ENCODE measurements around the gene PDF. TPM values are rescaled to one million over a fixed set of nuclear protein-coding genes. Genes with fewer than 3 reads are reported as not detected.

Gene PDF
- polyA plus RNA-seq, 12 donors: 1.6 to 4.1 (median 2.7) TPM; not detected in 2

DNA sequence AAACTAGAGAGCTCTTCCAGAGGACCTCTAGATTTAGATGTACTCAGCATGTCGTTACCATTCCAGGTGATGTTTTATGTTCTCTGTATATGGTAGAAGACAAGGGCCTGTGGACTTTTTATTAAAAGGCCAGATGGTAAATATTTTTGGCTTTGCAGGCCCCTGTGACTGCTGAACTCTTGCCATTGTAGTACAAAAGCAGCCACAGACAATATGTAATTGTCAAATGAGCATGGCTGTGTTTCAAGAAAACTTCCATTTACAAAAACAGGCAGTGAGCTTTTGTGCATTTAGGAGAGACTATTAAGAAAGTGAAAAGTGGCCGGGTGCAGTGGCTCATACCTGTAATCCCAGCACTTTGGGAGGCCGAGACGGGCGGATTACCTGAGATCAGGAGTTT, 13.8 kb upstream of the PDF start:
- DNase-seq: no peak

DNA sequence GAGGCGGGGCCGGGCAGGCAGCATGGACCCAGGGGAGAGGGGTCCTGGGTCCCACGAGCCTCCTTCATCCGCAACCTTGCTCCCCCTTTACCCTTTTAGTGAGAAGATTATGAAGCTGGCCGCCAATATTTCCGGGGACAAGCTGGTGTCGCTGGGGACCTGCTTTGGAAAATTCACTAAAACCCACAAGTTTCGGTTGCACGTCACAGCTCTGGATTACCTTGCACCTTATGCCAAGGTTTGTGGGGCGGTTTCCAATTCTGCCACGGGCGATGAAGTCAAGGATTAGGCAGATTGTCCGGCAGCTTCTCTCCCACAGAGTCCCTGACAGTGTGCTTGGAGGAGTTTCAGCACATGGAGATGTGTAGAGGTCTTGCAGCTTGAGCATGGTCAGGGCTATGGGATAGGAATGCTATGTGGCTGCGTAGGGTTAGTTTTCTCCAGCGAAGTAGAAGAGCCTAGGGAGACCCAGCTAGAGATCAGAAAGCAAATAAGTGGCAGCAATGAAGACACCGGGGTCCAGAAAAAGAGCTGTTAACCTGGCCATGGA, 9.8 kb upstream of the PDF start:
- no peak for DNase-seq

DNA sequence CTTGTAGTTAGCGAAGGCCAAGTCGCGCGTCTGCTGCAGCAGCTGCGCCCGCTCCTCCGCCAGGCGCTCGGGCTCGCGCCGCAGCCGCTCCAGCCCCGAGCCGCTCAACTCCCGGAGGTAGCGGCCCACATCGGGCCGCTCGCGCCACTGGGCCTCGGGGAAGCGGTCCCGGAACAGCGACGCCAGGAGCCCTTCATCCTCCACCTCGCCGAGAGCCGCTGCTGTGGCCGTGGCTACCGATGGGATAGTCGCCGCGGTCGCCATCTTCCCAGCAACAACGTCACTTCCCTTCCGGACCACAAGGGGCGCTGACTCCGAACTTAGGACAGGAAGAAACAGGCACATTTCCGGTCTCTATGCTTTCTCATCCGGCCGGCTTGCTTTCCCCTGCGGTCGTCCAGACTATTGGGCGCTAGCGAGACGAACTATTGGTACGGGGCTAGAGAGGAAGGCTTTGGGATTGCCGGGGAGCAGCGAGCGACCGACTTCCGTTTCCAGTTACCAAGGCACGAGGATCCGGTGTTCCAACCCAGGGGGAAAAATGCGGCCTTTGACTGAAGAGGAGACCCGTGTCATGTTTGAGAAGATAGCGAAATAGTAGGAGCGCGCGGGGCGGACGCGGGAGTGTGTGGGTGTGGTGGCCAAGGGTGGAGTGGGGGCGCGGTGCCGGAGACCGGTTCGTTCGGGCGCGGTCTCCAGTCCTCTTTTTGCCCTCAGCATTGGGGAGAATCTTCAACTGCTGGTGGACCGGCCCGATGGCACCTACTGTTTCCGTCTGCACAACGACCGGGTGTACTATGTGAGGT, 9.1 kb upstream of the PDF start, which contains the start of the genes COG8 and NIP7:
Gene COG8, minus strand, starts transcription at position 276 of the 806 bp plus-strand sequence. Its CDS starts 12 bp downstream, at position 264.
Gene NIP7, plus strand, starts transcription at position 484 of the 806 bp plus-strand sequence. Its CDS starts 58 bp downstream, at position 542.
- peak; percentile 98 for DNase-seq

DNA sequence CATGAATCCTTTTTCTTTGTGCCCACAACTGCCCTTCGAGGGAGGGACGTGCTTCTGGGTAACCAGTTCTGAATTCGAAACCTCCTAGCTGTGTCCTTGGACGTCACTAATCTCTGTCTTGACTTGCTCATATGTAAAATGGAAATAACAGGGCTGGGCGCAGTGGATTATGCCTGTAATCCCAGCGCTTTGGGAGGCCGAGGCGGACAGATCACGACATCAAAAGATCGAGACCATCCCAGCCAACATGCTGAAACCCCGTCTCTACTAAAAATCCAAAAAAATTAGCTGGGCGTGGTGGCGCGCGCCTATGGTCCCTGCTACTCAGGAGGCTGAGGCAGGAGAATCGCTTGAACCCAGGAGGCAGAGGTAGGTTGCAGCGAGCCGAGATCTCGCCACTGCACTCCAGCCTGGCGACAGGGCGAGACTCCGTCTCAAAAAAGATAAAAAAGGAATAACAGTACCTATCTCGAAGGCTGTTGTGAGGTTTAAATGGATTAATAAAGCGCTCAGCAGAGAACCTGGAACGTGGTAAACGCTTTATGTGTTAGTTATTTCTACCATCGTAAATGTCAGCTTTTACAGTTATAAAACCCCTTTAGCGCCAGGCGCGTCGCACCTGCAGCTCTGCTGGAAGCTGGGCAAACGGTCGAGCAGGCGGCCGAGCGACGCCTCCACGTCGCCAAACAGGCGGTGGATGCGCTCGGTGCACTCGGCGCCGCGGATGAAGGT, 8.3 kb upstream of the PDF start:
- DNase-seq: no peak

DNA sequence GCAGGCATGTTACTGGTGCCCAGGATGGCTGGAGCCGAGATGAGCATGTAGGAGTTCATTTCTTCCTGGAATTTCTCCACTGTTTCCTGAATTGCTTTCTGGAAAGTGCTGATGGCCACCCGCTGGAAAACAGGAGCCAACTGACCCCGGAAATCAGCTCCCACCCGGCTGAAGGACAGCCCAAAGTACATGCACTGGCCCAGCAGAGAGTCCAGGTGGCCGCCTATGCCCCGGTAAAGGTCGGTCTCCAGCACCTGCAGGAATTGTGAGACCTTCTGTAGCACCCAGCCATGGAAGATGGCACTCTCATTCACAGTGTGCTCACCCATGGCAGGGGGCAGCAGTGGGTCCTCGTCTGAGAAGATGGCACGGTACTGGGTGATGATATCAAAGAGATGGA, 4.3 kb upstream of the PDF start:
- DNase-seq: no peak

DNA sequence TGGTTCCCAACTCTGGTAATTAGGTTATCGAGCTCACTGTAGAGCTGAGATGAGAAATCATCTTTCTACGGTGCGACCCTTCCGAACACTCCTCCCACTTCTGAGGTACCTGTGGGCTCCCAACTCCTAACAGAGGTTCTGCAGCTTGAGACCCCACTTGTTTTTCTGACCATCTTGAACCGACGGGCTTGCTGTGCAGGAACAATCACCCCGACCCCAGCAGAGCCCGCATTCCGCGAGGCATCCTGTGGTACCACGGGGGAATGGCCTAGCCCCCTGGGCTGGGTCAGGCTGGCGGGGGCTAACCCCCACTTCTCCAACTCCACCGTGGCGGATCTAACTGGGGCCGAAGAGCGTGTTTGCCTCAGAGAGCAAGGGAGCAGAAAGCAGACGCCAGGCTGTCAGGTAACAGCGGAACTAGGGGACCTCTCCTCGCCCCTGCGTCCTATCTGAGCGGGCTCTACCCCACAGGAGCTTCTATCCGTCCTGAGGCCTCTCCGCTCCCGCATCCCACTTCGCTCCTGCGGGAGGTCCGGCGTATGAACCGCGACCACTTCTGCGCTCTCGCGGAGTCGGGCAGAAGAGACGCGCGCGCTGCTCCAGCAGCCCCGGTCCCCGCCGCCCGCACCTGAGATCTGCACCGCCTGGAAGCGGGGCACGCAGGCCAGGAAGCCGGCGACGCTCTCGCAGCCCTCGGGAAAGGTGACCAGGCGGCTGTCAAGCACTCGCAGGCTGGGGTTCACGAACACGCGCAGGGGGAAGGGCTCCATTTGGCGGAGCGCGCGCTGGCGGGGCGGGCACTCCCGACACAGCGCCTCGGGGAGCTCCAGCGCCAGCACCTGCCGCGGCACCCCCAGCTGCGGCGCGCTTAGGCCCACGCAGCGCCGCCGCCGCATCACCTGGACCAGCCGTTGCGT, 761 bp downstream of the PDF start:
- no peak for DNase-seq

DNA sequence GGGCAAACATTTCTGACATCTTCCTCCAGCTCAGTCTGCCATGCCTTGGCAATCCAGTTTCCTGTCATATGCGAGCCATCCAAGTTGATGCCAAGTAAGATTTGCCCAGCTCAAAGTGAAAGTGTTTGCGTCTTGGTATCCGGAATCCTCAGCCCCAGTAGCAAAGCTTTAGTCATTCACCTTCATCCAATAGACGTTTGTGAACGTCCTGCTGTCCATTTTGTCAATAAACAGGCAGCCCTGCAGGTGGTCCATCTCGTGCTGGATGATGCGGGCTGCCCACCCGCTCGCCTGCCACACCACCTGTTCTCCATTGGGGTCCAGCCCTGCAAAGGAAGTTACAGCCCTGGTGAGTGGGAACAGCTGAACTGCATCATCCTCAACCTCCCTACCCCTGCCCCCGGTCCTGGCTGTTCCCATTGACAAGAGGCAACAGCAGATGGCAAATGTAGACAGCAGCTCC, 1.5 kb downstream of the PDF start:
- DNase-seq: no peak

DNA sequence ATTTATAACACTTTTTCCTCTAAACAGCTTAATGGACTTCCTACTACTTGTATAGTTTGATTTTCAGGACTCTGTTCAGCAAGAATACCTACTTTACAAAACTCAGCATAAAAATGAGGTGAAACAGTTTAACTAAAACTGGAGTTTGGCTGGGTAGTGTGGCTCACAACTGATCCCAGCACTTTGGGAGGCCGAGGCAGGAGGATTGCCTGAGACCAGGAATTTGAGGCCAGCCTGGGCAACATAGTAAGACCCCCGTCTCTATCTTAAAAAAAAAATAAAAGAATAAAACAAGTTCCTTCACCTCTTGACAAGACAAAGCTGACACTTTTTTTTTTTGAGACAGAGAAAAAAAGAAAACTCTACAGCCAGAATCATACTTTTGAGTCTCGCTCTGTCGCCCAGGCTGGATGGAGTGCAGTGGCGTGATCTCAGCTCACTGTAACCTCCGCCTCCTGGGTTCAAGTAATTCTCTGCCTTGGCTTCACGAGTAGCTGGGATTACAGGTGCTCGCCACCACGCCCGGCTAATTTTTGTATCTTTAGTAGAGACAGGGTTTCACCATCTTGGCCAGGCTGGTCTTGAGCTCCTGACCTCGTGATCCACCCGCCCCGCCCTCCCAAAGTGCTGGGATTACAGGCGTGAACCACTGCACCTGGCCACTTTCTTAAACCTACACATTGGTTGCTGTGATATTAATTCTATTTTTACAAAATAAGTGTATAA, 2.6 kb downstream of the PDF start:
- DNase-seq: no peak

DNA sequence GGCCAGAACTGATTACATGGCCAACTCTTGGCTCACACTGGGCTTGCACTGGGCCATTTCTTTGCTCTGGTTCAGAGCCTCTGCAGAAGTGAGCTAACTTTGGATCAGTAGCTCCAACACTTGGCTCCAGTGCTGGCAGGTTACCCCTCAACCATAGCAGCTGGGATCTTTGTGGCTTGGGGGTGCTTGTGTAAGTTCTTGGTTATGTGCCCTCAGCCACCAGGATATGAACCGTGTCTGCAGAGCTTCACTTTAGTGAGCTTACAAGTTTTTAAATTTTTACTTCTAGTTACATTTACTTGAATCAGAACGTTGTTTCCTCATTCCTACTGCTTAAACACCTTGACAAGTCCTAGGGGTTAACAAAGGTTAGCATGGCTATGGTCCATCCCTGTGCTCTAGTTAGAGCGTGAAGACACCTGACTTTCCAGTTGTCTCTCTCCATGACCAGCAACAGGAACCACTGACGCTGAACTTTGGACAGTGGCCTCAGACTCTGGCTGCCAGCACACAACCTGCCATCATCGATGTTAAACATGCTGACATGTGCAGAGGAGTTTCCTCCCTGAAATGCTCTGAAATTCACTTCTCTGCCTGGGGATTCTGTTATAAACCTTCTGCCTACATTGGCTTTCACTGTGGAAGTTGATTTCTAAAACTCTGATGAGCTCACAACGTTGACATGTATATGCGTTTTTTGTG, 4.1 kb downstream of the PDF start:
- DNase-seq: no peak

DNA sequence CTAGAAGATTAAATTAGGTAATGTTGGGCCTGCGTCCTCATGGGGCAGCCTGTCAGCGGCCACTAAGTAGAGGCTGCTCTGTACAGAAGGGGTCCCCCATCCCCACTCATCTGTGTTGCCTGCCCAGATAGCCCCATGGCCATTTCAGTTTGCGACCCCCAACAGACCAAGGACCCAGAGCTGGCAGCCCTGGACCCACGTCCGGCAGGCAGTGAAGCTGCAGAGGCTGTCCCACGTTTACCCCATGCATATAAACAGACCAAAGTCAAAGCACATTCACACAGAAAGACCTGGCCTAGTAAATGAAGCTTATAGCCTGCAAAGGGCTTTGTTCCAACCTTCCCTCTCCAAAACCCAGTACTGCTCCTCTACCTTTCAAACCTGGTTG, 4.6 kb downstream of the PDF start:
- no peak for DNase-seq

DNA sequence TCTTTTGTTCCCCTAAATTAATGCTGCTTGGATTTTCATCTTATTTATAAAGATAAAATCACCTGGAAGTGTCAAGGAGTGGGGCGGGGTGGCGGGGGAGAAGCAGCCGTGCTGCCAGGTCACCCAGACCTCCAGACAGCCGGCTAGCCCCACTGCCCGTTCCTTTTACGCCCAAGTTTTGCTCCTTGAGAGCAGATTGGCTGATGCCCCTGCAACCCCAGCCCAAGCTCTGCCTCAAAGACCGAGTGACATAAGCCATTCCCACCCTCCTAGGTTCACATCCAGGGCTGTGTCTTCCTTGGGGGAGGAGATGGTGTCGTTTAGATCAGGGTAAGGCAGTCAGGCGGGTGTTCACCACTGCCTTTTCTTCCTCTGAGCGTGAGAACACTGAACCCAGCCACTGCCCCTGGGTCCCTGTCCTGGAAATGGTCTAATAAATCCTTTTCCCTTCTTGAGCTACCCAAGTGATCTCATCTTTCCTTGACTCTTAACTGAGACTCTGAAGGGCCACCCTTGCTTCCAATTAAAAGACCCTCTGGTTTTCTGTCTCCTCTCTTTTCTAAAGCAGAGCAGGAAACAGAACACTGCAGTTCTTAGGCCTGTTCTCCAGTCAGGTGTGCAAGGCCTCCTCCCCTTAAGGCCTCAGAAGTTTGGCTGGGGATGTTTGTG, 5.7 kb downstream of the PDF start:
- DNase-seq: no peak

DNA sequence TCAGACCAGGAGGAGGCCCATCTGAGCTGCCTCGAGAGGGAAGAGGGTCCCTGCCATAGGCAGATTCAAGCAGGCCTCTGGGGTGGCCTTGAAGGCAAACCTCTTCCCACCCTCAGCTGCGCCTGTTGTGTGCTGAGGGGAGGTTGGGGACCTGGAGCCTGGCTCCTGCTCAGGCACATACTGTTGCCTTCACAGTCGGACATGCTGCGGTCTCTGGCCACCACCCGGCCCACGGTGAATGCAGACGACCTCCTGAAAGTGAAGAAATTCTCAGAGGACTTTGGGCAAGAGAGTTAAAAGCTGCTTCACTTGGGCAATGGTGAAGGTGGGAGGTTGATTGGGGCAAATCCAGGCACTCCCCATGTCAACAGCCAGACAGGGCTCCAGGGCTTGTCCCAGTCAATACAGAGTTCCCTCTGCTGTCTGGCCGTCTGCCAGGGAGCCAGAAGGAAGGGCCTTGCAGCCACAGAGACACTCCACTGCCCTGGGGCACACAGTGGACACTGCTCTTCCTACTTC, 6.3 kb downstream of the PDF start:
- no peak for DNase-seq

DNA sequence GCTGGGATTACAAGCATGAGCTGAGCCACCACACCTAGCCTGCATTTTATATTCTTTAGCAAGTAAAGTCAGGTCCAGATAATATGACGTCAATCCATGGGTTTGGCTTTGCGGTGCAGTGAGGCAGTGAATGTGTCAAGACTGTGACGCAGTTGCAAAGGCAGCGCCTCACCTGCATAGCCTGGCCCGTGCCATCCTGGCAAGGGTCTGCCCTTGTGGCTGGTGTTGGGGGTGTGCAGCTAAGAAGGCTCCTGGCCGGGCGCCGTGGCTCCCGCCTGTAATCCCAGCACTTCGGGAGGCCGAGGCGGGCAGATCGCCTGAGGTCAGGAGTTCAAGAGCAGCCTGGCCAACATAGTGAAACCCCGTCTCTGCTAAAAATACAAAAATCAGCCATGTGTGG, 7.0 kb downstream of the PDF start:
- DNase-seq: no peak

DNA sequence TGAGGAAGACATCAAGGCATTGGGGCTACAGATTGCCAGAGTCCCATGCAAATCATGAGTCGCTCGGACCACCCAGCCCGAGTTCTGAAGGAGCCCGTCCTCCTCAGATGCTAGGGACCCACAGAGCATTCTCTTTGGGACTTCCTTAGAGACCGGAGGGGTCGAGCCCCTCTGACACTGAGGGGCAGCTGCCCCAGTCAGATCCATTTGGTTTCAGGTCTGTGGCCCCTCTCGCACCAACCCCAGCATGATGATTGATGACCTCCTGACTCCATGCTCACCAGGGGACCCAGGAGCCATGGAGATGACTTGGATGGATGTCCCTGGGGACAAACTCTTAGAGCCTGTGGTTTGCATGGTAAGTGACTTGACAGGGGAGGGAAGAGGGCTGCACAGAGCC, 8.0 kb downstream of the PDF start:
- DNase-seq: no peak

DNA sequence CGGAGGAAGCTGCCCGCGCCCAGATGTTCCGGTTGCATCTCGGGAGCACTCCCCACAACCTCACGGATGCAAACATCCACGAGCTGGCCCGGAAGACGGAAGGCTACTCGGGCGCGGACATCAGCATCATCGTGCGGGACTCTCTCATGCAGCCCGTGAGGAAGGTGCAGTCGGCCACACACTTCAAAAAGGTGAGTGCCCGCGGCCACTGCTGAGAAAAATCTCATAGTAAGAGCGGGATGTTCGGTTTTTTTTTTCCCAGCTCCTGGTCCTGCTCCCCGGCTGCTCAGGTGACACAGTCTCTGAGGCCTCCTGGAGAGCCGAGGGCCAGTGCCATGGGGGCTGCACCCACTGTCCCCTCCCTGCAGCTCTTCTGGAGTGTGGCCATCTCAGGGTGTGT, 9.3 kb downstream of the PDF start:
- DNase-seq: no peak

DNA sequence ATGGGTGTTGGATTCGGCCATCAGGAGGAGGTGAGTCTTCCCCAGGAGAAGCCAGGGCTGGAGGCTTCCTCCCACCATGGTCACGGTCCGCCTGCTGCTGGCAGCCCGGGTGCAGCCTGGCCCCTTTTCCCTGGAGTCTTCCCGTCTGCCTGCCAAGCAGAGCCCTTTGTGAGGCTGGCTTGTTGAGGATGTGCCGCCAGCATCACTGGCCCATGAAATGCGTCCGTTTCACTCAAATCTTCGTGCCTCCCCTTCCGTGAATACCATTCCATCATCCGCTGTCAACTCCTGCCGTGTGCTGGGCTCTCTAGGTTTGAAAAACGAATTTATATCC, 9.7 kb downstream of the PDF start:
- DNase-seq: no peak

DNA sequence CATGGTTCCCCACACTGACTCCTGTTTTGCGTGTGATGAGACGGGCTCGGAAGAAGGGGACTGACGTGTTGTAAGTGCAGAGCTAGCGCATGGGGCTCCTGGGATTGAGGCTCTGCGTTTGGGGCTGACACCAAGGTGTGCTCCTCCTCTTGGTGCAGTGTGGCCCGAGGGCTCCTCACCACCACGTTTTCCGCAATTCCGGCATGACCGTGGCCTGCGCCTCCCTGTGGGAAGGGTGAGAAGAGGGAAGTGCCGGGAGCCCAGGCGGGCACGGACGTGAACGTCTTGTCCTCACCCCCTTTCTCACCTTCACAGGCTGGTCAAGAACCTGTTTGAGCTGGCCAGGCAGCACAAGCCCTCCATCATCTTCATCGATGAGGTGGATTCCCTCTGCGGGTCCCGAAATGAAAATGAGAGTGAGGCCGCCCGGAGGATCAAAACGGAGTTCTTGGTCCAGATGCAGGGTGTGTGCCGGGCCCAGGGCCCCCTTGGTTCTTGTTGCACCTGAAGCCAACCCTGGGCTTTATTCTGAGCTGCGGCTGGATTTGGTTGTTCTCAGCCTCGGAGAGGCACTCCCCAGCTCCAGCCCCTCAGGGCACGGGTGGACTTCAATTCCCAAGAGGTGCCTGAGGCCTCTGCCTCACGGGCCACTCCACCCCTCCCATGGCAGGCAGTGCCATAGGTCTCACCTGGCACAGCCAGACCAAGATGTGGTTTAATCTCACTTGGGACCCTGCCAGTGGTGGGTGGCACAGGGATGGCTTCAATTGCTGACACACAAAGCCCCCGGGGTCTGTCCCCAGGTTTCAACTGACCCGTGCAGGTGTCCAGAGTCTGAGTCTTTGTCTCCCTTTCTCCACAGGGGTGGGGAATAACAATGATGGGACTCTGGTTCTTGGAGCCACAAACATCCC, 10.3 kb downstream of the PDF start:
- DNase-seq: no peak

DNA sequence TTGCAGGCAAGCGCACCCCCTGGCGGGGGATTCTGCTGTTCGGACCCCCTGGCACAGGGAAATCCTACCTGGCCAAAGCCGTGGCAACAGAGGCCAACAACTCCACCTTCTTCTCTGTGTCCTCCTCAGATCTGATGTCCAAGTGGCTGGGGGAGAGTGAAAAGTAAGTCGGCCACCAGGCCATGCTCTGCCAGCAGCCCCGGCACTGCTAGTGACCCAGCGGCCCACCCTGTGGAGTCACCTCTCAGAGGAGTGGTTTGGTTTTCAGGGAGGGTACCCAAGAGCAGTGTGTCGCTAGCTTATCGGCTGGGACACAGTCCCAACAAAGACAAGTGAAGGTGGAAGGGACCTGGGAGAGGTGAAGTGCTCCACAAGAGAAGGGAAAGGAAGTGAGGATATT, 11.0 kb downstream of the PDF start:
- no peak for DNase-seq

DNA sequence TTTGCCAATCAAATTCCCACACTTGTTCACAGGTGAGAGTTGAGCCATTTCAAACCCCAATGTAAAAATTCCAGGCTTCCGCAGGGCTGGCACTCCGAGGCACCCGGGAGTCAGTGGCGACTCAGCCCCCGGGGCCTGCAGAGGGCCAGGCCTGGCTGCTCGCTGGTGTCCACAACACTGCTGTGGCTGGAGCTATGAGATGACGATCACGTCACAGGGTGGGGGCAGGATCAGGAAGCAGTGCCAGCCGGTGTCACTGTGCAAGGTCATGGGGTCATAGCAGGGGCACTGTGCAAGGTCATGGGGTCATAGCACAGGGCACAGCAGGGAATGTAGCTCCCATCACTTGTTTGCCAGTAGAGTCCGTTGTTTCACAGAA, 11.5 kb downstream of the PDF start:
- DNase-seq: no peak

Measured in muscle of arm (tissue), 12 donors.